Body of pancreas (tissue), 4 donors: ENCODE data around the gene CDK5RAP2. TPM values are rescaled to one million over a fixed set of nuclear protein-coding genes. Genes with fewer than 3 reads are reported as not detected.
A peak's percentile ranks its signal among the peaks of the same experiment; 100 is the strongest.

ENCODE experiments used
- ATAC-seq: fragments of 150-250 bp; one replicate; pipeline ENCODE4 v1.9.1; 2016
- DNase-seq, 4 donors: peaks; one replicate each; pipeline ENCODE4 v3.0.0-alpha.2; 2019
- H3K27ac ChIP-seq, 4 donors: fragments of 200-600 bp; sonication (generic); 1 replicate in 3 of 4; 2 replicates in 1 of 4; pipeline versions ENCODE4 v1.5.1 to v1.6.1; 2016 to 2019; ENCODE audit warnings: mild to moderate bottlenecking in 1 of 4, mixed read lengths in 1 of 4, moderate library complexity in 1 of 4
- H3K27me3 ChIP-seq, 2 donors: fragments of 200-600 bp; sonication (generic); one replicate each; pipeline ENCODE4 v1.6.0; 2016; ENCODE audit warnings: mild to moderate bottlenecking in 1 of 2
- H3K36me3 ChIP-seq, 2 donors: fragments of 200-600 bp; sonication (generic); replicated peaks in 1 of 2; 2 replicates each; pipeline ENCODE4 v1.5.1; 2016; ENCODE audit warnings: low read depth in 2 of 2; ENCODE audit not compliant: insufficient read depth in 1 of 2
- H3K4me1 ChIP-seq: fragments of 200-600 bp; sonication (generic); one replicate; pipeline ENCODE4 v1.6.0; 2016
- H3K4me3 ChIP-seq, 2 donors: fragments of 200-600 bp; sonication (generic); 1 replicate in 1 of 2; 2 replicates in 1 of 2; pipeline ENCODE4 v1.5.1; 2016 to 2019
- H3K9me3 ChIP-seq, 3 donors: fragments of 200-600 bp; sonication (generic); 1 replicate in 2 of 3; 2 replicates in 1 of 3; pipeline ENCODE4 v1.5.1; 2016
- POLR2A ChIP-seq, 3 donors: fragments of 450-650 bp; IDR thresholded peaks; one replicate each; pipeline ENCODE4 v1.6.1; 2016; ENCODE audit warnings: antibody characterized with exemption in 3 of 3, mild to moderate bottlenecking in 2 of 3
- WGBS, 2 donors: methylation state at CpG; one replicate each; pipeline ENCODE4 v1.1.5; 2017; 5-methylcytosine and 5-hydroxymethylcytosine counted together
- intact Hi-C: fragments of 100-400 bp; cut with DNase I; formaldehyde crosslinking; loops from one replicate; pipeline ENCODE4 v1.15.1; 2023
- total RNA-seq, 2 donors: library from RNA; depleted of rRNA; stranded (reverse); fragments of >200 nt; gene quantifications; one replicate each; pipeline ENCODE4 v1.1.0, GENCODE V29; 2016
- TF ChIP-seq, protein P1 (sequence below), 7 experiments: fragments of 450-650 bp in 4 of 7; fragments of 200-600 bp in 3 of 7; sonication (generic) in 3 of 7; IDR thresholded peaks; one replicate each; pipeline ENCODE4 v1.5.1; 2016 to 2019; ENCODE audit warnings: antibody characterized with exemption in 7 of 7

Gene CDK5RAP2
- total RNA-seq, 2 donors from 2014 or later = 21.5 to 45.5 TPM

DNA sequence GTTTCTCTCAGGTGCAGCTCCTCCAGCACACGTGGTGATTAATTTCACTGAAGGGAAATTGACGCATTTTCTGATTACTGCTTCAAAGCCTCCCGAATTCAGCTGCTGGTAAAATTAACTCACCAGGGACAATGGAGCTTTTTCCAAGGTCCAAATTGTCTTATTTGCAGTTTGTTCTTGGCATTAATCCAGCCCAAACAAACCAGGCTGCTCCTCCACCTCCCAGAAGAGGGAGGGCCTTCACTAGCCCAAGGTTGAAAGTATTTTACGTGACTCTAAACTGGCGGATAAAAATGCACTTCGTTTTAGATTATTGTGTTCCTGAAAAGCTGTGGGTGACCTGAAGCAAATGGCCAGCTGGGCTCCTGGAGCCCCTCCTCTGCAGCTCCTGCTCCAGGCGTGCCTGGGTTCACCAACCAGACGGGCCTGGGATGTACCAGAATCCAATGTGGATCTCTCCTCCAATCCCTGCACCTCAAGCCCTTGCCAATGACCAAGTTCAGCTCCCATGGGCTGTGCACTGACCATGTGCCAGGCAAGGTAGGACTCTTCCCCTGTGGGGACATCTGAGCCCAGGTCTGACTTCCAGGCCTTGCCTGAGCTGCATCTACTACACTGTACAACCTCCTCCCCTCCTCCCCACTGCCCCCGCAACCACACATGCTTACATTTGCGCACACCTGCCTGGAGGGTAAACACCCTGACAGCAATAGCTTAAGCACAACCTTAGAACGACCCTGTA lies 193.4 kb downstream of the CDK5RAP2 start:
- Histone ChIP-seq H3K4me3 (no peak overlapping the region), H3K36me3 (no peaks in the 10 kb centered on the region), H3K9me3 (no peaks in the 10 kb centered on the region), H3K27me3 (no peaks in the 10 kb centered on the region), H3K27ac (peak overlapping the region; percentile 29 to 55 (median 50)), H3K4me1 (peaks cover 38% of the 10 kb centered on the region)
- no peak for TF ChIP-seq POLR2A (IDR thresholded peaks at IDR 0.05)
- TF ChIP-seq, protein P1, sequence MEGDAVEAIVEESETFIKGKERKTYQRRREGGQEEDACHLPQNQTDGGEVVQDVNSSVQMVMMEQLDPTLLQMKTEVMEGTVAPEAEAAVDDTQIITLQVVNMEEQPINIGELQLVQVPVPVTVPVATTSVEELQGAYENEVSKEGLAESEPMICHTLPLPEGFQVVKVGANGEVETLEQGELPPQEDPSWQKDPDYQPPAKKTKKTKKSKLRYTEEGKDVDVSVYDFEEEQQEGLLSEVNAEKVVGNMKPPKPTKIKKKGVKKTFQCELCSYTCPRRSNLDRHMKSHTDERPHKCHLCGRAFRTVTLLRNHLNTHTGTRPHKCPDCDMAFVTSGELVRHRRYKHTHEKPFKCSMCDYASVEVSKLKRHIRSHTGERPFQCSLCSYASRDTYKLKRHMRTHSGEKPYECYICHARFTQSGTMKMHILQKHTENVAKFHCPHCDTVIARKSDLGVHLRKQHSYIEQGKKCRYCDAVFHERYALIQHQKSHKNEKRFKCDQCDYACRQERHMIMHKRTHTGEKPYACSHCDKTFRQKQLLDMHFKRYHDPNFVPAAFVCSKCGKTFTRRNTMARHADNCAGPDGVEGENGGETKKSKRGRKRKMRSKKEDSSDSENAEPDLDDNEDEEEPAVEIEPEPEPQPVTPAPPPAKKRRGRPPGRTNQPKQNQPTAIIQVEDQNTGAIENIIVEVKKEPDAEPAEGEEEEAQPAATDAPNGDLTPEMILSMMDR (IDR thresholded peaks at IDR 0.05) = no peak
- peak; percentile 28 to 70 (median 53) for DNase-seq
- ATAC-seq = peak; percentile 63
- WGBS, 2 donors = 30 to 34% methylated on average over 11 of the region's 11 CpGs
- intact Hi-C loops = no loop called here

DNA sequence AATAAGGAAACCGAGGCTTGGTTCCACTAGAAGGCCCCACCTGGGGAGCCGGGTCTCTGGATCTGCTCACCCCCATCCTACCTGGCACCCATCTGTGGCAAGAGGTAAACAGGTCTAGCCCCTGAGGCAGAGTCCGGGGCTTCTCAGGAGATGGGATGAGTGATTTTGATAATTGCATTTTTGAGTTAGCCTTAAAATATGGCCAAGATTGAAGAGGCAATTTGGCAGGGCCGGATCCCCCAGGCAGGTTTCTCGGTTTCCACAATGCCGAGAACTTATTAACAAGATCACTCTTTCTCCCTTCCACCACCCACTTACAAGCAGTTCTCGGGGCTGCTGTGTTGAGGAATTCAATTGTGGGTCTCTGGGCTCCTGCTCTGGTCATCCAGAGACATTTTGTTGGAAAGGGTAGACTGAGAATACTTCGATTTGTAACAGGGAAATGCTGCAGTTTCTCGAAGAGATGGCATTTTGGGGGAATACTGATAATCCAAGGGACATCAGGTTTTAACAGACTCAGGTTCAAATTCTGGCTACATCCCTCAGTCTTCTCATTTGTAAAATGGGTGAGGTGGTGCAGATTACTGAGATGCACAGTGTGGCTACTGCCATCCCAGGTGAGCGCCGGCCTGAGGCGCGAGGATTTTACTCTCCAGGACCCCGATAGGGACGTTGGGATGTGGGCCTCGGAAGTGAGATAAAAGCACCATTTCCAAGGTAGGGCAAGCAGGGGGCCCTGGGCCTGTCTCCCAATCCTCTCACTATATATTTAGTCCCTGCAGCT lies 194.2 kb downstream of the CDK5RAP2 start:
- H3K36me3 ChIP-seq = no peaks in the 10 kb centered on the region
- intact Hi-C loops = no loop called here
- H3K27ac ChIP-seq = peak overlapping the region; percentile 29 to 55 (median 50)
- H3K27me3 ChIP-seq = no peaks in the 10 kb centered on the region
- H3K4me1 ChIP-seq = peaks cover 38% of the 10 kb centered on the region
- ATAC-seq (no peak), DNase-seq (peak in 1 of 4 donors; percentile 21)
- 73 to 78% methylated on average over 14 to 16 of the region's 16 CpGs for WGBS, 2 donors
- no peak overlapping the region for H3K4me3 ChIP-seq
- no peaks in the 10 kb centered on the region for H3K9me3 ChIP-seq
- TF ChIP-seq POLR2A (IDR thresholded peaks at IDR 0.05) = no peak
- TF ChIP-seq, protein P1 (IDR thresholded peaks at IDR 0.05) = no peak

DNA sequence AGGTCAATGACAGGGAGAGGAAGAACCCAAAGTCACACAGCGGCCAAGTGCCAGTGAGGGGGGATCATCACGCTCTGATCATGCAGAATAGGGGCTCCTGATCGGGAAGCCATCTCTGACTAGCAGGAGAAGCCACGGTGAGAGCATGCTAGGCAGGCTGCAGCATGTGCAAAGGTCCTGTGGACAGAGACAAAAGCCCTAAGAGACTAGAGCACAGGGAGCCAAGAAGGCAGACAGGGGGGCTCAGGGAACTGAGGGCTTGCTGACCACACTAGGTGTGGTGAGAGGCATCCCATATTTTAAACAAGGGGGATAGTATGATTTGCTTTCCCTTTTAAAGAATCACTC lies 195.1 kb downstream of the CDK5RAP2 start:
- no peak for DNase-seq
- peaks cover 38% of the 10 kb centered on the region for H3K4me1 ChIP-seq
- TF ChIP-seq, protein P1 (IDR thresholded peaks at IDR 0.05) = no peak
- TF ChIP-seq POLR2A (IDR thresholded peaks at IDR 0.05) = no peak

DNA sequence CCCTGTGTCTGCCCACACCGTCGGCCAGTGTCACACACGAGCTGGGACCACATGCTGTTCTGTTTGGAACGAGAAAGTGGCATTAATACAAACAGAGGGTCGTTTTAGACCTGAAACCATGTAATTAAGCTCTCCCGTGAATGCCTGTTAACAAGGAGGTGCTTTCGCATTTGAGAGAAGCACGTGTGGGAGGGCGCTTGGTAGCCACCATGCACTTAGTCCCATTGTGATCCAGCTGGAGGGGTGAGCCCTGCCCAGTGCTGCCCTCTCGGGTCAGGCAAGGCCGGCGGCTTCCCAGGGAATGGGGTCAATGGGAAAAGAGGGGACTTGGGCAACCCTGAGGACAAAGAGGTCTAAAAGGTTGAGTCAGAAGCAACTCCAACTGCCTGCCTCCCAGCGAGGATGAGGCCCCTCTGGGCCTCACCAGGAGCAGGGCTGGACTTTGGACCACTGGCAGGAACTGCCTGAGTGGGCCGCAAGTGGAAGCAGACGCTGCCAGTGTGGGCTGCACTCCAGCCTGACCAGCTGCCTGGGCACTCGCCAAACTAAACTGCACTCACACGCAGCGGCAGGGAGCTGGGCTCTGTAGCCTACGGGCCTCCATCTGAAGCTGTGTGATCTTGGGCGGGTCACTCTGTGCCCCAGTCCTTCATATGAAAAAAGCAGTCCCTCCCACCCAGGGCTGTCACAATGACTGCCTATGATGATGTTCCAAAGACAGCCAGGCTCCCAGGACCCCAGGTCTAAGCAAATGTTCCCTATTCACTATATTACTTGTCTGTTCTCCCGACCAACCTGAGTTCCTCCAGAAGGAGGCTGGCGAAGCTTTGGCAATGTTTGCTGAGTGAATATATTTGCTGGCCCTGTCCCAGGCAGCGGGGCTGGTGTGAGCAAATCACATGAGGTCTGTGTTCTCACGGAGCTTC lies 195.7 kb downstream of the CDK5RAP2 start:
- DNase-seq (peak; percentile 70 to 91 (median 85)), ATAC-seq (peak; percentile 72)
- H3K4me3 ChIP-seq = no peak overlapping the region
- H3K4me1 ChIP-seq = peaks cover 38% of the 10 kb centered on the region
- WGBS, 2 donors = 50 to 68% methylated on average over 14 to 24 of the region's 24 CpGs
- H3K9me3 ChIP-seq = no peaks in the 10 kb centered on the region
- no peaks in the 10 kb centered on the region for H3K27me3 ChIP-seq
- H3K27ac ChIP-seq = peak overlapping the region in 1 of 4 donors; percentile 56
- TF ChIP-seq, protein P1 (IDR thresholded peaks at IDR 0.05) = no peak
- TF ChIP-seq POLR2A (IDR thresholded peaks at IDR 0.05) = no peak
- no peaks in the 10 kb centered on the region for H3K36me3 ChIP-seq
- intact Hi-C loops = no loop called here

More for the DNA sequence above, 195.1 kb downstream of the CDK5RAP2 start:
- Histone ChIP-seq H3K27me3 (no peaks in the 10 kb centered on the region), H3K9me3 (no peaks in the 10 kb centered on the region), H3K36me3 (no peaks in the 10 kb centered on the region), H3K27ac (peak overlapping the region in 1 of 4 donors; percentile 56), H3K4me3 (no peak overlapping the region)
- intact Hi-C loops = no loop called here
- ATAC-seq = no peak
- WGBS, 2 donors = 94 to 98% methylated on average over 4 of the region's 4 CpGs
